HG03139 (cell line): Measurements from ENCODE around the gene CDH3.

Experiments used
- ATAC-seq: cut with Tn5 transposase; IDR thresholded peaks from one replicate; pipeline ENCODE4 v1.9.1; 2021; ENCODE audit not compliant: unreplicated experiment

CDH3 gene

GRCh38 chr16:68734782-68735181 lies 89.7 kb downstream of the CDH3 start:
- ATAC-seq, result no peak

- no peak for ATAC-seq
These were observed 91.5 kb downstream of the CDH3 start for GRCh38 chr16:68736561-68736960.

- ATAC-seq, result no peak
These were observed 92.1 kb downstream of the CDH3 start, which contains the start of gene CDH1 for GRCh38 chr16:68737046-68737729. TSS of gene CDH1 (plus strand) at chr16:68737292. CDS start at chr16:68737416, 124 bp downstream.

- no peak for ATAC-seq
These were observed 92.9 kb downstream of the CDH3 start for GRCh38 chr16:68737730-68738629.

GRCh38 chr16:68739964-68740627 lies 95.0 kb downstream of the CDH3 start:
- no peak for ATAC-seq

GRCh38 chr16:68740628-68741346 lies 95.7 kb downstream of the CDH3 start:
- no peak for ATAC-seq

- ATAC-seq, result no peak
These were observed 98.6 kb downstream of the CDH3 start for GRCh38 chr16:68743664-68744063.

GRCh38 chr16:68744744-68745280 lies 99.7 kb downstream of the CDH3 start:
- no peak for ATAC-seq

- ATAC-seq, result no peak
These were observed 101.8 kb downstream of the CDH3 start for GRCh38 chr16:68746951-68747350.

- ATAC-seq, result no peak
These were observed 104.3 kb downstream of the CDH3 start for GRCh38 chr16:68749432-68749831.
